Ureter (tissue), 1 donor: ENCODE data around the gene DNAJB5. TPM values are rescaled to one million over a fixed set of nuclear protein-coding genes. Genes with fewer than 3 reads are reported as not detected.

Experiments used
- DNase-seq: peaks from one replicate; pipeline ENCODE4 v3.0.0-alpha.2; 2020; ENCODE audit warnings: low spot score
- total RNA-seq: library from RNA; stranded (reverse); gene quantifications from one replicate; pipeline ENCODE4 v1.2.4, GENCODE V29; 2023
- donor health status: DM: yes; HTN: yes; CAD: no.

DNAJB5 gene
- total RNA-seq, 1 donor from 2014 or later = 24.2 TPM

DNA sequence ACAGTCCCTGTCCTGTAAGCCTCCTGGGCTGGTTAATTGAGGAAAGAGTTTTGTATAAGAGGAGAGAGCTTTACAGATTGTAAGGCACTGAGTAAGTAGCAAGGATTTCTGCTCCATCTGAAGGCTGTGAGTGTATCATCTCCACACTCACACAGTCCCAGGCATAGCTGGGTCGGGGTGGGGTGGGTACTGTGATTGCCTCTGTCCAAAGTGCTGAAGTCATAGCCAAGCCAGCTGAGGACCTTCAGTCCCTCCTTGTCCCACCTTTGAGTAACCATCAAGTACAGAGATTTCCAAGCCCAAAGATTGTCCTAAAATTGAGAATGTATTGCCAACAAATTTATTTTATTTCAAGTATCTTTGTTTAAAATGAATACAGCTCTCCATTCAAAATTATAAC lies 5.5 kb upstream of the DNAJB5 start:
- no peak for DNase-seq

DNA sequence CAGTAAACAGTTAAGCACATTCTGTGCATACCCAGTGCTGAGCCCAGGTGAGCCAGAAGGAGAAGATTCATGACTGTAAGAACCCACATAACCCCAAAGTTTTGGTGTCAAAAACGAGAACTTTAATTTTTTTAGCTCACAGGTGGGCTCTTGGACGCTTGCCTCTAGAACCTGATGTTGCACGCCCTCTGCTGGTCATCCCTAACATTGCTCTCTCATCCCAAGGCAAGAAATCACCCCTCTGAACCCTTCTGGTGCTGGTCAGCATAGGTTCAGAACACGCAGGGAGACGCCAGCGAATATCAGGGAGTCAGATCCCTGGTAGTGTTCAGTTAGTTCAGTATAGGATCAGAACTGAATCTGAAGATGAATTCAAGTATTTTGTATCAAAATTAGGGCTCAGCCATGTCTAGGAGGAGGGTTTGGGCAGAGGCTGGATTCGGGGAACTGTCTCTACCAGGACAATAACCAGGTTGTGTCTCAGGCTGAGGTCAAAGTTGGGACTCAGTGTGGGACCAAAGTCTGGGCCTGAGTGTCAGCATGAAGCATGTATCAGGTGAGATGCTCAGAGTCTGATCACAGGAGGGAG lies 4.1 kb upstream of the DNAJB5 start:
- peak; percentile 65 for DNase-seq

DNA sequence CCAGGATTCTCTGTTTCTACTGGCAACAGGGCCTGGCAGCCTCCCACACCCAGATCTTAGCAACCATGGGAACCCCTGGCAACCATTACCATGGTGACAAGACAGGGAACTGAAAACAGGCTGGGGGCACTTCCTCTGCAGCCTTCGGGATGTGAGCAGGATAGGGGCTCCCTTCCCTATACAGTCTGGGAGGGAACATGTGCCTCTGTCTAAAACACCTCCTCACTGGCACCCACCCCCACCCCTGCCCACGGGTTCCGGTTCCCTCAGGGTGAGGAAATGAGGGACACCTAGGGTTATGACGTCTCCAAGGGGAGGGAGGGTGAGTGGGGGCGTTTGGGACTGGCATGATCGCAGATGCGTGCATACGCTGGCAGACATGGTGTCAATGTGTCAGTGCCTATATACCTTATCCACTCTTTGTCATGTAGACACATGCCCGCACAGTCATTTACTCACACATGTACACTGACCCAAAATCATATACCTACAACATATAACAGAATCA lies 3.0 kb upstream of the DNAJB5 start:
- no peak for DNase-seq

DNA sequence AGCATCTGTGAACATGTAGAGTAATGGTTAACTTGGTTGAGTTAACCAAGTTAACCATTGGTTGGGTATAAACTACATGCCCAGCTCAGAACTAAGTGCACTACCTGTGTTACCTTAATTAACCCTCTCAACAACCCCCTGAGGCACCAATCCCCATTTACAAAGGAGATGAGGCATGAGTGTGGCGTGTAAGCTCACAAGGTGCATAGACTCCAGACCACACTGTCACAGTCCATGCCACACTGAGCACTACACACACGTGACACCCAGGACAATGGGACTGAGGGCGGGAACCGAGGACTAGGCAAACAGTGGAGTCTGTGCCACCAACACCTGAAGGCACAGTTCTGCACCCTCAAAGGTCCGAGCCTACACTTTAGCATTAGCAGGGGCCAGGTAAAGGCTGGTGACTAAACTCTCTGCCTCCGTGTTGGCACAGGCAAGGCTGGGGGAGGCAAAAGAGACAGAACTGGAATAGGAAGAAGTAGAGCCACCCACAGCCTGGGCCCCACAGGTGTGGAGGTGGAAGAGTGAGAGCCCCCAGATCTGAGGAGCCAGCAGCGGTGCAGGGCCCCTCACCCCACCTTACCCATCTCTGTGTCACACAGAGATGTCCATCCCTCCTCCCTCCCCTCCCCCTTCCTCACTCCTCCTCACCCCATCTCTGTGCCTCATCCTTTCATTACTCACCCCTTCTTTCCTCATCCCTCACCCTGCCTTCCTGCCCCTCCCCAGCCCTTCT lies 2.2 kb upstream of the DNAJB5 start:
- DNase-seq = no peak

DNA sequence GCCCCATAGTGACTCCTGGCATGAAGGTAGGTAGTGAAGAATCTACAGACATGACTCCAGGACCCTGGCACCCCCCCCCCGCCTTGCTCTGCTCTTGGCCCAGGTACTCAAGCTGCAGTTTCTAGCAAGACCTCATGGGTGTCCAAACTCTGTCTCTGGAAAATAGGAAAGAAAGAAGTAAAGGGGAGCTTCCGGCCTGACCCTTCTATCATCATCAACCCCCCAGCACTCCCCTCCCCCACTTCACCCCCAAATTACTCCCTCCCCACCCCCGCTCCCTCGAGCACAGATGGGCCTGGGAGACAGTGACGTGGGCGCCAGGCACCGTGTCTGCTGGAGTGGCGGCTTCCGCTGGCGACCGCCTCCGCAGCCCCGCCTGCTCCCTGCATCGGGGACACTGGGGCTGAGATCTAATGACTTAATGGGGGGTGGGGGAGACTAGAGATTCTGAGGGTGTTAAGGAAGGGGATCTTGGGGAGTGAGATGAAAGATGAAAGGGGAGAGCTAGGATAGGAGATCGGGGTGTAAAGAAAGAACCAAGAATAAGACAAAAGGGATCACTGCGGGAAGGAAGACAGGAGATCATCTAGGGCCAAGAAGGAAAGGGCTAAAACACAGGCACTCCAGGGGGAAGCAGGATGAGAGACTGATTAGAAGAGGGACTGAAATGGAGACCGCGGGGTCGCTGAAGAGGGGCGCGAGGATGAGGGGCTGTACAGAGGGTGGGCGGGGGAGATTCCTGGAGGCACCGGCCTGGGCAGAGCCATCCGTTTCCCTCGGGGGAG lies 1.1 kb upstream of the DNAJB5 start:
- no peak for DNase-seq

DNA sequence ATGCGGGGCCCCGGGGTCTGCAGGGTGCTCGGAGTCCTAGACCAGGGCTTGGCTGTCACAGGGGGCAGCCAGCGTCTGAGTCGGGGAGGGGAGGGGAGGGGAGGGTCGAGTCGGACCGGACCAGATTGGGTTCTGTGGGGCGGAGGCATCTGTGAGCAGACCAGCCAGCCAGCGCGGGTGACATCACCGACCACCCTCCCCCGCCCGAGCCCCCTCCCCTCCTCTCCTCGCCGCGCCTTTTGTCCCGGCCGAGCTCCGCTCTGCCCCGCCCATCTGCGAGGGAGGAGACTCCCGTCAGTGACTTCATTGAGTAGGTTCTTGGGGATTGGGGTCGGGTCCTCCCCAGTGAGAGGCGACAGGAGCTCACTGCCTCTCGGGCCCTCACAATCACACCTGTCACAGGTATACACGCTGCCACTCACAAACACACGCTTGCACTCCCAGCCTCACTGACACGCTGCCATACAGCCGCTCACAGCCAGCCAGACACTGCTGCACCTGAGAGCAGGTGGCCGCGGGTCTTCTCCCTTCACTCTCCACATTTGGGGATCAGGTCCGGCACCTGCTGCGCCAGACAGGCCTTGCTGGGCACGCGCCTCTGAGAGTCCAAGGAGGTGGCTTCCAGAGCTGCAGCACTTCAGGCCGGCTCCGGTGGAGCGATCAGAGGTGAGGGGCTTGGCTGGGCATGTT lies 546 bp downstream of the DNAJB5 start:
- DNase-seq = peak; percentile 72

DNA sequence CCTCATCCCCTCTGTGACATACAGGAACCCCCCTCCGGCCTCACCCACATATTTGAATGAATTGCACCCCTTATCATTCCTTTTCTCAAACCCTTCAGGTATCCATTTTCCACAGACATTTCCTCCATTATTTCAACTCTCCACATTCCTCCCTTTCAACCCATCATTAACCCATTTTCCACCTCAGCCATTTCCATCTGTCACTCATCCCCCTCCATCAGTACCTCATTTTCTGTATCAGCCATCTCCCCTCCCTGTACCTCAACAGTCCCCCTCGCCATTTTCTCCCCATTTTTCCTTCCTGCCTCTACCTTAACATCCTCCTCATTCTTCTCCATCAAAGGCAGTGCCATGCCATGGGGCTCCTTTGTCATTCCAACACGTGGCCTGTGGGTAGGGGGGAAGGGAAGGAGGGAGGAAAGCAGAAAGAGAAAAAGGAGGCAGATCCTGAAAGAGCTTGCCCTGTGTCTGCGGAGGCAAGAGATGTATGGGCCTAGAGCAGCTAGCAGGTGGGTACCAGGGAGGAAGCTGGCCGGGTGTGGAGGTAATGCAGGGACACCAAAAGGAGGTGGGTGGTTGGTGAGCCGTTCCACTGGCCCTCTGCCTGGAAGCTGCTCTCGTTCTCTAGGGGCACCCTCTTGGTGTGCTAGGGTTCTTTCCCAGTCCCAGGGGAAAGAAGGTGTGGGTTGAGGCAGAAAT lies 1.5 kb downstream of the DNAJB5 start:
- no peak for DNase-seq

DNA sequence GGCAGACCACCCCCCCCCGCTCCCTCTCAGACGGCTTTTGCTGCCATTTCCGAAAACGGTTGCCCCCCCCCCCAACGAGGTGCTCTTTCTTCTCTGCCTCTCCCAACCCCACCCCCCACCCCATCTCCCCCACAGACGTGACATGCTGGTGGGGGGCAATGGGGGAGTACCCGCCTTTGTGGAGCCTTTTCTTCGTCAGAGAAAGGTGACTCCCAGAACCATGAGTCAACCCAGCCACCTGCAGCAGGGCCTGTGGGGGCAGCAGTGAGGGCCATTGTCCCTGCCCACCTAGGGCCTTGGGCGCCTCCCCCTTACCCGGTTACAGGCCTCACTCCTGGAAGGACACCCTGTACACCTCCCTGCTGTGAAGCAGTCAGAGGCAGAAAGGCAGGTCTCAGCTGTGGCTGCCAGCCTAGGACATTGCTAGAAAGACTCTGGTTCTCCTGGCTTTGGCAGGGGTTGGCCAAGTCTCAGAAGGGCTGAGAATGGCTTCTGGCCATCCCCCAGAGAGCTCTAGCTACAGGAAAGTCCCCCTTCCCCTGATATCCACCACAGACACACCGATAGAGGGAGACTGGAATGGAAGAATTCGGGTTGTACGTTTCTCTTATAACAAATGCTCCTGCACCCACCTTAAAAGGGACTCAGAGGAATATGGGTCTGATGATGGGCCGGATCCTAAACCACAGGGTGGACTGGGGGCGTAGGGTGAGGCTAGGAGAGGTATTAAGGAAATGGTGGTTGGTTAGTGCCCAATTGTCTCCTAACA lies 2.2 kb downstream of the DNAJB5 start:
- DNase-seq = no peak

DNA sequence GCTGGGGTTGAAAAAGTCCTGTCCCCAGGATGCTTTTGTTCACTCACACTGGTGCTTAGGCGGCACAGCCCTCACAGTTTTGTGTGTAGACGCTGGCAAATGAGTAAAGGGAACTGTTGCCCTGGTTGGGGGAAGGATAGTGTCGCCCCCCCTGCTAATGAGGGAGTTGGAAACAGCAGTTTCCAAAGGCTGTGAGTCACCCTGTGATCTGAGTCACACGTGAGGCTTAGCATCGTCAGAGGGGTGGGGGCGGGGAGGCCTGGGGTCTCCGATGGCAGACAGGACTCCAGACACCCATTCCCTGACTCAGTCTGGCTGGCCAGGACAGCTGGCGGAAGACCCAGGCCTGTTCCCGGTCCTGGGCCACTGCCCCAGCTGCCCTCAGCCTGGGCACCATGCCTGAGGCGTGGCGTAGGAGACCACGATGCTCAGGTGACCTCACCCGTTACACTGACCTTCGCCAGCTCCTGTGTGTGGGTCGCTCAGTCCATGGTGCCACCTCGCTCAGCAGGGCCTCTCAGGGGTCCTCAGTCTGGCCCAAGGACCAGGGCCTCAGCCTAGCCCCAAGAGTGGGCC lies 2.9 kb downstream of the DNAJB5 start:
- DNase-seq = no peak

DNA sequence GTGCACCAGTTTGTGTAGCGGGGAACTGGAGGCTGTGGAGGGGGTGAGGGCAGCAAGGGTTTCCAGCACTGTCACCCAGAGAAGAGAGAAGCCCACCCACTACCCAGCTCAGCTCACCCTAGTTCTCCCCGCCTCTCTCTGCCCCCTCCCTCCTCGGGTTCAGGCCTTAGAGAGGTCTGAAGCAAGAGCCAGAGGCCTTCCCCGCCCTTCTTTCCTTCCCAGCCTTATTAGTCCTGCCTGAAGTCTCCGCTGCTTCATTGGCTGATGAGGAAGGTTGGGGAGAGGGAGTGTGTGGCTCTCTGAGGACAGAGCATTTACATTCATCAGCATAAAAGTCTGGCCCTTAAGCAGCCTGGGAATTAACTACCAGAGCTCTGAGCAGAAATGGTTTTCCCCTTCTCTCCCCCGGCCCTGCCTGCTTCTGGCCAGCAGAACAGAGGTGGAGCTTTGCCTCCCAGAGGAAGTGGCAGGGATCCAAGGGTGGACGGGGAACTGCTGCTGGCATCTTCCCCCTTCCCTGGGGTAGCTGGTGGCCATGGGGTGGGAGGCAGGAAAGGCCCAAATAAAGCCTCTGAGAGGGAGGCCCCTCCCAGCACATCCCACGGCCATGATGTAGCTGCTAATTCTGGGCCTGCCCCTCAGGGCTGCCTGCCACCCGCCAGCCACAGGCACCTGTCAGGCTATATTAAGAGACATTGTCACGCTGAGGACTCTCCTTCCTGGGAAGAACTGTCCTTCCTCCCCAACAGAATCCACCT lies 4.1 kb downstream of the DNAJB5 start:
- peak; percentile 86 for DNase-seq

DNA sequence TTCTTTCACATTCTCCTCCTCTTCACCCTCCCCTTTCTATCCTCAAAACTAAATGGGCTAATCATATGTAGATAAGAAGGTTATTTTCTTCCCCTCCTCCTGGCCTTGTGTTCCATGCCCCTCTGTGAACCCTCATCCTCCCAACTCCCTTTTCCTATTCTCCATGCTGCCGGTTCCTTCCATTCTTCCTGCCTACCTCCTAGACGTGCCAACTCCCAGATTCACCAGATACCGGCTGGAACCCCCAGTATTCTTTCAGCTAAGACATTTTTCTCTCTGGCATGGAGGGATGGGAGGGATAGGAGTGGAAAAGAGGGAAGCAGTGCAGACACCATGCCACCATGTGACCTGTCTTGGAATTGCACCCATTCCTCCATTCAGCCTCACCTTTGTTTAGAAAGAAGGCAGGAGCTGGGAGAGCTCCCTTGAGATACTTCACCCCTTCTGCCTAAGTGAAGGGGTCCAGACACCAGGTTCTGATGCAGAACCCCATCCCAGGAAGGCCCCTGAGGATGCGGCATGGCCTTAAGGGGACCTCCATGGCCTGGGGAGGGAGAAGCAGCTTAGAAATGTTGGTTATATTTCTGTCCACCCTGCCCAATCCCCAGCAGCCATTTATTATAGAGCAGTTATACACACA lies 4.8 kb downstream of the DNAJB5 start:
- peak; percentile 39 for DNase-seq

DNA sequence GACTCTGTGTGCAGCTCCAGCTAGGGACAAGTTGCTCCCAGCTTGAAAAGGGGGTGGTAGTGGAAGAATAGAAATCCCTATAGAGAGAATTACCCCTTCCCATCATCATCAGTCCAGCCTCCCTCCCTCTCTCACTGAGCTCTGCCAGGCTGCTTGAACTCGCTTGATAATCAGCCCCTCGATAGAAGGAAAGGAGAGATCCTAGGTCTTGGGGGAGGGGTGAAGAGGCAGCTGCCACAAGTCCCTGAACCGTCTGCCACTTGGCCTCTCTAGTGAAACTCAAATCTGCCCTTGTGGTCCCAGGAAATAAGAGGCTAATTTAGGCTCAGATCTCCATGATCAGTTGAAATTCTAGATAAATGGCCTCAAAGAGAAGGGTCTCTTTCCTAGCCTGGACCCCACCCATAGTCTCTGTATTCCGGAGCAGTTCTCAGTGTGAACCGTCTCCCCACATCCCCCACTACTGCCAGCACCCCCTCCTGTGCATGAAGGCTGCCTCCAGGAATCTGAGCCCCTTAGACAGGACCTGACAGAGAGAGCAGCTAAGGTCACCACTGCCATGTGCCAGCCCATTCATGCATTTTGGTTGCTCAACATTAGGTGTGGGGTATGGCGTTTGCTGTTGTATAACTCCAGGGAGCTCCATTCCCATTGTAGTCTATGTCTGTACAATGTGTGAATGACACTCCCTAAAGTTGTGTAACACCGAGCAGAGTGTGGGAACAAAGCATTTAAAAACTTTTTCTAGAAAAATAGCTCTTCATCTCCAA lies 5.5 kb downstream of the DNAJB5 start:
- no peak for DNase-seq

DNA sequence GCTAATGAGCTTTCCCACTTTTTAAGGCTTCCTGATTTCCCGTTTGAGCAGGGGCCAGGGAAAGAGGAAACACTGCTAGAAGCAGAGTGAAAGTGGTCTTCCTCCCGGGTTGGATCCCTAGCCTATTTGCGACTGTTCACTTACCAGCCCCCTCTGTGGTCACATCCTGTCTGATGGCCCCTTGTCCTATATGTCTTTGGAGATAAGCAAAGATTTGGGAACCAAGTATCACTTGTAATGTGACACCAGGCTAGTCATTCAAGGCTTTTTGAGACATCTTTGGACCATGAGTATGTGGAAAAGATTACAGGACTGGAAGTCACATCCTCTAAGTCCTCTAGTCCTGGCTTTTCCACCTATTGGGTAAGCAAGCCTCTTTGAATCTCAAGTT lies 6.1 kb downstream of the DNAJB5 start:
- no peak for DNase-seq

DNA sequence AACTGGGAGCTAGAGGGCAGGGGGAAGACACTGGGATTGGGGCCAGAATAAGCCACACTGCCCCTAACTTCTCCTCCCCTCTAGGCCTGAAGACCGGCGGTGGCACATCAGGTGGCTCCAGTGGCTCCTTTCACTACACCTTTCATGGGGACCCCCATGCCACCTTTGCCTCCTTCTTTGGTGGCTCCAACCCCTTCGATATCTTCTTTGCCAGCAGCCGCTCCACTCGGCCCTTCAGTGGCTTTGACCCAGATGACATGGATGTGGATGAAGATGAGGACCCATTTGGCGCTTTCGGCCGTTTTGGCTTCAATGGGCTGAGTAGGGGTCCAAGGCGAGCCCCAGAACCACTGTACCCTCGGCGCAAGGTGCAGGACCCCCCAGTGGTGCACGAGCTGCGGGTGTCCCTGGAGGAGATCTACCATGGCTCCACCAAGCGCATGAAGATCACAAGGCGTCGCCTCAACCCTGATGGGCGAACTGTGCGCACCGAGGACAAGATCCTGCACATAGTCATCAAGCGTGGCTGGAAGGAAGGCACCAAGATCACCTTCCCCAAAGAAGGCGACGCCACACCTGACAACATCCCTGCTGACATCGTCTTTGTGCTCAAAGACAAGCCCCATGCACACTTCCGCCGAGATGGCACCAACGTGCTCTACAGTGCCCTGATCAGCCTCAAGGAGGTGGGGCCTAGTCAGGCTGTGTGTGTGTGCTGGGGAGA lies 6.8 kb downstream of the DNAJB5 start:
- DNase-seq = no peak

DNA sequence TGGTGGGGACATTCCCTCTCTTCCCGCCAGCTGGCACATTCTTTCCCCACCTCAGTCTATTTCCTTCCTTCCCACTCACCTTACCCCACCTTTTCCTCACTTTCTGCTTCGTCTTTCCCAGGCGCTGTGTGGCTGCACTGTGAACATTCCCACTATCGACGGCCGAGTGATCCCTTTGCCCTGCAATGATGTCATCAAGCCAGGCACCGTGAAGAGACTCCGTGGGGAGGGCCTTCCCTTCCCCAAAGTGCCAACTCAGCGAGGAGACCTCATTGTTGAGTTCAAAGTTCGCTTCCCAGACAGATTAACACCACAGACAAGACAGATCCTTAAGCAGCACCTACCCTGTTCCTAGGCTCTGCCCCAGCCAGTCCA lies 7.3 kb downstream of the DNAJB5 start:
- no peak for DNase-seq

DNA sequence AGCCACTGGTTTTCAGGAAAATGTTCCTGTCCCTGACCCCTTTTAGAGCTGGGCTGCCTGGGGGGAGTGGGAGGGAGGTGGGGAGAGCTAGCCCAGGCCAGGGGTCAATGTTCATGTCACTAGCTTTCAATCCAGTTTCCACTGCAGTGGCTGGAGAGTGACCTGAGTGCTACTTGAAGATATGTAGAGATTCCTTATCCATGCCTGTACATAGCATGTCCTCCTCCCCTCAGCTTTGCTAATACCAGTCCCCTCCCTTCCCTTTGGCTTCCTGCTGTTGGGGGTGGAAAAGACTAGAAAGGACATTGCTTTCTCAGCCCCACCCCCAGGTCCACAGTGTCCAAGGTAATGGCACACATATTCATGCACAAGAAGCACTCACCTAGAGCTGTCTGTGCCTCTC lies 7.8 kb downstream of the DNAJB5 start:
- DNase-seq = no peak

DNA sequence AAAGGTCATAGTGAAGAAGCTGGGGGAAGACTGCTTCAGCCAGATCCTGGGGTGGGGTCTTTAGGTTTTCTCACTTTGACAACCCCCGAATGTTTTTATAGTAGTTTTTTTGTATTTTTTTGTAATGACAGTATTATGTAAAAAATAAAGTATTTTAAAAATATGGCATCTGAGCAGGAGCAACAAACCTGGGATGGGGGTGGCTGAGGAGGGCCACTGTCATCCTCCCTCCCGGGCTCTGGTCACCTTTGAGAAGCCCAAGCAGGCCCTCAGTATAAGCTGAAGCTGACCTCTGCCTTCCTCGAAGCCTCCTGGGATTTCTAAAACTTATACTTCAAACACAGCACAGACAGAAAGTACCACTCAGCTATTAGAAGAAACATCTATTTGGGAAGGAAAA lies 8.7 kb downstream of the DNAJB5 start:
- no peak for DNase-seq

DNA sequence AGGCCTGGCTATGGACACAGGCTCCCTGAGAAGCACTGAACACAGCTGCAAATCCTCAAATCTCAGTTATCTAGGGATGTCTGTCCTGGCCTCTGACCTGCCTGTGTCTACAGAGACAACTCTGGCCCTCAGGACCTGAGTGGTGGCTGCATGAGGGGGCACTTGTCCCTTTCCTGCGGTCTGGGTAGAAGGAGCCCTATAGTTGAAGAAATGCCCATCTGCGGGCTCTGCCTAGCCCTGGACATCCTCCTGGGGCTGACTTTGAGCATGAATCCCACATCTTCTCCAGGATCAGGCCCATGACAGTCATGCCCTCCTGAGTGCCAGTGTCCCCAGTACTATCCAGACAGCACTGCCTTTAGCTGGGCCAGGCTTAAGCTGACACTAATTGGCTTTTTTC lies 10.0 kb downstream of the DNAJB5 start:
- DNase-seq = no peak
